GM21723 (cell line): ENCODE data around the gene ANK3.

Experiments
- ATAC-seq: cut with Tn5 transposase; IDR thresholded peaks from one replicate; pipeline ENCODE4 v1.9.1; 2021; ENCODE audit warnings: mild to moderate bottlenecking, moderate library complexity; ENCODE audit not compliant: unreplicated experiment

Gene ANK3

DNA sequence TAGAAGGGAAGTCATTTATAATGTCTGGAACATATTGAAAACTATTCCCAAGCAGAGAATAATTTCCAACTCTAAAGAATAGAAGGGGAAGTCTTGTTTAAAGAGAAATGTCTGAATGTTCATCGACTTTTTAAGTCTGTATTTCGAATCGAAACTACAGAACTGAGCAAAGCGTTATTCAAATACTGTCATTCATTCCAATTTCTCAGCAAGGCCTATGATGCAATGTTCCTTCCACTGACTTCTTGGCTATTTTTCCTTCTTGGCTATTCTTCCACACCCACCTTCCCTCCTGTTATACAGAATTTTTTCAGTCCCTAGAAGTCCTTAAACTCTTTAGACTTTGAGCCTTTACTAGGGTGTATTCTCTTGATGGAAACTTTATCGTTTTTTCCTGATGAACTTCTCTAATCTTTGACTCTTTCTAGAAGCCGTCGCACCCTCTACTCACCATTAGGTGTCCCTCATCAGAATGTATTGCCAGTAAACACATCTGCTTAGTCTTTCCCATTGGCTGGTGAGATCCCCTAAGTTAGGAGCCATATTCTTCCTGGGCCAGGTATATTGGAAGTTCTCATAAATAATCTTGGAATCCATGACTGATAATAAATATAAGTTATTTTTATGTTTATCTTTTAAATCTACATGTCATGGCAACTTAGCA is 247.6 kb downstream of the ANK3 start:
- ATAC-seq, result no peak

DNA sequence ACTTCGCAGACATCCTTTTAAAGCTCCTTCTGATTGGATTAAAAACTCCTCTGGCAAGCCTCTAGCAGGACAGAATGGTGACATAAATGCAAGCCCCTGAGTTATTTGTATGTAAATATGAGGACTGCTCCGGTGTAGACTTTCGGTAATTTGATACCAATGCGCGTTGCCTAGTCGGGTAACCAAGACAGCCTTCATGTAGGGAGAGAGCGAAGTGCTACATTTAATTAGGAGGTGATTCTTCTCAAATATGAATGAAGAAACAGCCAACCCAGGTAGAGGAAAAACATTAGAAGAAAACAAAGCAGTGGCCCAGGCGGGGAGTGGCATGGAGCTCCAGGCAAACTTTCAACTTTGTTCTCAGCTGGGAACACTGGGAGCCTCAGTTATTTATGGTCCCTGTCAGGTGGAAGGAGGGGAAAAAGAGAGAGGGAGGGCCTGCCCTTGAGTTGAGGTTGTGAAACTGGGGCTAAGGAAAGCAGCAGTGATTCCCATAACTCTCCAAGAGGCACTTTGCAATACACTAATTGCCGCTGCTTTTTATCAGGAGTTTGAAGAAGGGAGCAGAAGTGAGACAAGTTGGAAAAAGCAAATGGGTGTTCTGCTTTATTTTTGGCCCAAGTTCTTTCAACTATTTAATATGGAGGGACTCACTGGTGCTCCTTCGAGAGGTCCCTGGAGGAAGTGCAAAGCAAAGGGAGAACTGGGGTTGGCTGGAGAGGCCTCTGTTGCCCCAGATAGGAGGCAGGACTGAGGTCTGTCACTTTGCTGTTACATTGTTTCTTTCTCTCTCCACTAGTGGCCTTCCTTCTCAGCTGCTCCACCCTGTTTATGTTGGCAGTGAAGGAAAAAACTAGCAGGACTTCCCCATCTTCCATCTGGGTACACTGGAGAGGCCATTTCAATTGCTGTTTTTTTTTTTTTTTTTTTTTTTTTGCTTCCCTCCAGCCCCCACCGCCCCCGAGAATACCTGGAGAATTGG is 248.7 kb downstream of the ANK3 start:
- no peak for ATAC-seq

DNA sequence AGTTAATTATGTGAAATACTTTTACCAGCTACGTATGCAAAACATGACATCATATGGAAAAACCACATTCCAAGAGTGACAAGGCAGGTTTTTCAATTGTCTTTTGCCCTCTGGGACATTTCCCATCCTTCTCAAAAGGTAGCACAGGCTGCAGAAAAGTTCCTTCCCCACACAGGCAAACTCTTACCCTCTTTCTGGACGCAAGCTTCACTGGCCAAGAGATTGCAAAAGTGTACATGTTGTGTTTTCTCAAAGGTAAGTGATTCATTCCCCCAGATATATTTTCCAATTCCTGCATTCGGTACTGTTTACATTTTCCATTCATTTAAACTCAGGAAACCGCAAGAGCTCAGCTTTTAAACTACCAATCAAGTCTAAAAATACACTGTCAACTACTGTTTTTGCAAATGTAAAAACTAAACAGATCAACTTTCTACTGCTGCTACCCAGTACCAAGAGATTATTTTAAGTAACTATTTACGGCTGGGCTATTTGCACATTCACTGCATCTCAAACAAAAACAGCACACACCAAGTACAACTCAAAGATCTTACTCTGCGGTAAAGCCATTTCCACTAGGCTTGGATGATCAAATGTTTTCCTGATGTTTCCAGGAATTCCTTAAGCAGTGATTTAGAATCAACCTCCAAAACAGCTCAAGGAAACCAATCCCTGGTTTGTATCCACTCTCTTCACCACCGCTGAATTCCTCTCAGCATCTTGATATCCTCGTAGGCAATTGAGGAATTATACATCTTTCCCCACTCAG is 249.7 kb downstream of the ANK3 start:
- ATAC-seq, result no peak

DNA sequence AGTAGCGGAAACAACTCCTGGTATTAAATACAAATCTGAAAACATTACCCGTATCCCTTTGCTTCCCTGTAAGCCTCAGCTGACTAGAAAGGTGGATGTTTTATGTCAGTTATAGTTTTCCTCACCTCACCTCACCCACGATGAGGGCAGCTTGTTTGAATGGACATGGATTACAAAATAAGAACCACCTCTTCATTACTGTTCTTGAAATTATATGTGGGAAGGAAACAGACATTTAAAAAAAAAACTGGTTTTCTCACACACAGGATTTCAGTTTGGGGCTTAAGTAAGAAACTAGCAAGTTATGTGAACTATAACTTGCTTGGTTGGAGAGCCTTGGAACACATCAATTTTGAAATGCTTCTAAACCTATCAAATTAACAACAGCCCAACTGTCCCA is 250.4 kb downstream of the ANK3 start:
- ATAC-seq, result no peak

DNA sequence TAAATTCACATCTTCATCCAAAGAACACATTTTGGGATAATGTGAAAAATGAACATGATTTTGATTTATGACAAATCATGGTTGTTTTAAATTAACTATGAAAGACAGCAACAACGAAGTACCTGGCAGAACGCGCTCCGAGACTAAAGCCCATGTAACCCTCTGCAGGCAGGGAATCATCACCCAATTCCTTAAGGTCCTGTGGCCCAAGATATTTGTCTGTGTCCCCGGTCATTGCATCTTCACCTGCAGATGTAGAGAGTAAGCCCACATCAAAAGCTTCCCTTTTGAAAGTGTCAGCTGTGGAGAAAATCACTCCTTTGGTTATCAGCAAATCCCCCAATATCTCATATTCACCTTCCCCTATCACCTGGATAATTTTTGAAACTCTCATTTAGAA is 250.8 kb downstream of the ANK3 start:
- ATAC-seq, result no peak

DNA sequence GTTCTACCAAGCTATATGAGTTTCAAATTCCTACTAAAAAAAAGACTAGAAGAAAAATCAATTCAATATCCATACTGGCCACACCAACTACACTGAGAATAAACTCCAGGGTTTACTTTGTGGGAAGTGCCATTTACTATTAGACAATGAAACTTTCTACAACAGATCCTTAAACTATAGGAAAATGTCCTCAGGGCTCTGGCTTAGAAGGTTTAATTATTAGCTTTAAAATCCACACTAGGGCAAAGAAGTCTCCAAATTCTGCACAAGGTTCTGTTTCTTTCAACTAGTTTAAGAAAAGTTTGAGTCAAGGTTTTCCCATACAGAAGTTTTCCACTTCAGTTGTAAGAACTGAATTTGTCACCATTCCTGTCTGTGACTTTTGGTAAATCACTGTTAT is 251.6 kb downstream of the ANK3 start:
- no peak for ATAC-seq

DNA sequence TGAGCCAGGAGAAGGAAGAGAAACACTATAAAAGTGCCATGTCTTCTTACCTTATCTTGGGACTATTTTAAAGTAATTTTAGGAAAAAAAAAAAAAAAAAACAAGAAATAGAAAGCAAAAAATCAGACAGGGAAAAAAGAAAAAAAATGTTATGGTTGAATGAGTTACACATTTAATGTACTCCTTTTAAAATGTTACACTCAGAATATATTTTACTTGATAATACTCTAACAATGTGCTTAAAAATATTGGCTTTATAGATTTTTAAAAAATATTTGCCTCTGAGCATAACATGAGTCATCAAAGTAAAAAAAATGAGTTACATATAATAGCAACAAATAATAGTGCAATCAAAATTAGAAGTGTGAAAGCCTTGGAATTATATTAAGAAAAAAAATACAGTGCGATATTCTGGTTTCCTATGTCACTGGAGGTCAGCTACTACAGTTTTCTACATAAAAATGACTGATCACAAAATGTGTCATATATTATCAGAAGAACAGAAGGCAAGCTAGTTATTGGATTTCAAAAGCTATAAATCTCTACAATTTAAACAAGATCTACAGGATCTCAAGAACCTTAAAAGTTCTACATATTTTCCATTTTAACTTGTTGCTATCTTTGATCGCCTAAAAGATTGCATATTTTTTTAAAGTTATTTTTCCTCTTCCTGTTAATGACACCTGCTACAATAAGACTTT is 252.2 kb downstream of the ANK3 start:
- no peak for ATAC-seq

DNA sequence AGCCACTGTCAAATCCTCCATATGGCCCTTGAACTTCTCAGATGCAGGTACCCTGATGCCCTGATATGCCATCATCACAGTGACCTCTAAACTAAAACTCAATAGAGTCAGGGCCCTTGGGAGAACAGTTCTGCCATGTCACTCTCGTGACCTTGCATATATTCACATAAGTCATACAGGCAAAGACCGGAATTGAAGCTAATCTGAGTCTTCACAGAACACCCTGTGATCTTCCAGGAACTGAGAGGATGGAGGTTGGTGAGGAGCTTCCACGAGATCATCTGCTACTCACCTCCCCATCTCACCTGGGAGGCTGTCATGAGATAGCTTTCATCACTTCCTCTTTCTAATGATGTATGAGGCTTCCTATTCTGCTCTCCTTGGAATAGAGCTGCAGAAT is 254.7 kb downstream of the ANK3 start:
- ATAC-seq, result no peak

DNA sequence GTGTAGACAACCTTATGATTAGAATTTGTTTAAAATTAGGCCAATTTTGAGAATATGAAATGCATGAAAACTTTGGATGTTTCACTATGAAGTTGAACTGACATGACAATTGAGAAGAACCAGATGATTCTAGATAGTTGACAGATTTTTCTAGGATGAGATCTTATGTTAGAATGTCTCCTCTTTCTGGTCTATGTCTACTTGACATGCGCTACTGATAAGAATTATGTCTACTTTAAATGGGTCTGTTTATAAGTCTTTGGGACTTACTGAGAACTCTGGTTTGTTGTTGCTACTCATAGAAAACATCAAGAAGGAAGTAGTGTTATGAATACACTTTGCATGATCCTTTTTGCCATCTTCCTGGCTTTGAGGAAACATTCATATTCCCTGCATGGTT is 255.1 kb downstream of the ANK3 start:
- no peak for ATAC-seq

DNA sequence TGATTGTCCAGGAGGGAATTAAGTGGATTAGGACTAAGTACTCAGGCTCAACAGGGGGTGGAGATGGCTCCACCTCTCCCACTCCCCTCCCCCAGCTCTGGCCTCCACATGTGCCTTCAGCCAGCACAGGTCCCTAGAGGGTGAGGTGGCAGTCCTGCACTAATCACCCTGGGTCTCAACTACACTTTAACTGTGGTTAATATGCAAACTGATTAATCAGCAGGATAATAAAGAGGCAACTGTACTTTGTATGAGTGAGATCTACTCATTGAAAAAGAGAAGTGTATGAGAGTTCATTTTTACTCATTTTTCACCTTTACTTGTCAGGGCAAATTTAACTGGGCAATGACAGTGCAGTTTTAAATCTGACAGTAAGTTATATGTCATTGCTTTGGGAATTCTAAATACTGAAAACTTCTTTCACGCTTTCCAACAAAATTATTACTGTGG is 259.5 kb downstream of the ANK3 start:
- no peak for ATAC-seq

DNA sequence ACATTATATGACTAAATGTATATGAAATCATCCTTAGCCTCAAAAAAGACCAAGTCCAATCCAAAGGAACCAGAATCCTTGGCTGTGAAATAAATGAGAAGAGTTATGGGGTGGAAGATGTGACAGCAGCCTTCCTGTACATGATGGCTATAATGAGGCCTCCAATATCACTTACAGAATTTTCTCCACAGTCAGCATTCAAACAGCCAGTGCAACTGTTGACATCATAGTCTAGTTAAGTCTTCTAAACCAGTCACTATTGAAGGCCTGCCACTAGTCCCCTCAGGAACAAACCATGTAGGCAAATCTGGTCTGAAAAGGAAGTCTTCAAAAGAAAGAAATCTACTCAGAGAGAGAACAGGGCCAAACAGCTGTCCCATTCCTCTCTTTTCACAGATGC is 263.8 kb downstream of the ANK3 start:
- no peak for ATAC-seq

DNA sequence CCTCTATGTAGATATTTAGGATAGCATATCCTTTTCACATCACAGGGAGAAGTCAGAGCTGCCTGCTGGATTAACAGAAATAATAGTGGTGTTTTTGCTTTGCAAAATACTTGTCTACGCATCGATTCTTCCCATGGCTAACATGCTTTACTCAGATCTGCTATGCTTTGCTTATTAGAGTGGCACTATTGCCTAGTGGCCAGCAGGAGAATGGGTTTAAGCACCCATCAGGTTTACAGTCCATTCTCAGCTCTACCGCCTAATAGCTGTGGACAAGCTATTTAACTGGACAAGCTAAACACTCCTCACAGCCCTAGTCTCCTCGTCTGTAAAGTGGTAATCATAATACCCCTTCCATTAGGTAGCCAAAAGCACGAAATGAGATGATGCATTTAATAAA is 265.1 kb downstream of the ANK3 start:
- no peak for ATAC-seq

DNA sequence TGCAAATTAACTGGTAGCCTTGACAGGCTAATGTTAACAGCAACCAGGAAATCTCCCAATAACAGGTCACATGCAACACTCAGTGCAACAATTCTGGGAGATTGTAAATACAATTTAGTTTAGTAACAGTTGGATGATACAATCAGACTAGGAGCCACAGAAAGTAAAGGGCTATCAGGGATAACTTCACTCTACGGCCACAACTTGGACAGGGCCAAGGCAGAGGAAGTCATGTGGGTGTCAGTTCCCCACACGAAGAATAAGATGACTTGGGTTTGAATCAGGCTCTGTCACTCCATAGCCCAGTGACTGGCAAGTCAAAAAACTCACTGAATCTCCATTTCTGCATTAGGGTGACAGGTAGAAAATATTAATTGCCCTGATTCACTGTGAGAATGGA is 266.0 kb downstream of the ANK3 start:
- no peak for ATAC-seq

DNA sequence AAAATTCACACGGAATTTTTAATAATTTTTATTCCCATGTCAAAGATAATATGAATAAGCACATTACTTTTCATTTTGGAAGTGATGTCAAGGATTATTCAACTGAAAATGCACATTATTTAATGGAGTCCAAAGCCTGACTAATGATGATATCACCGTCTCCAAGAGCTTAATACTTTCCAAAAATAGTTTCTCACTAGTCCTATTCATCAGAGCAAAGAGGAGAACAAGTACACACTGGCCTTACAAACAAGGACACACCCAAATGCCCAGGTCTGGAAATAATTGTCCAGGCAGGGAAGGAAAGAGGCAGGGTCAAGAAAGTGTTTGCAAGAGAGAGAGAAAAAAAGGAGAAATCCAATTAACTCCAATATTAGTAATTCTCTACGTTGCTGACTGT is 266.5 kb downstream of the ANK3 start:
- ATAC-seq, result no peak

DNA sequence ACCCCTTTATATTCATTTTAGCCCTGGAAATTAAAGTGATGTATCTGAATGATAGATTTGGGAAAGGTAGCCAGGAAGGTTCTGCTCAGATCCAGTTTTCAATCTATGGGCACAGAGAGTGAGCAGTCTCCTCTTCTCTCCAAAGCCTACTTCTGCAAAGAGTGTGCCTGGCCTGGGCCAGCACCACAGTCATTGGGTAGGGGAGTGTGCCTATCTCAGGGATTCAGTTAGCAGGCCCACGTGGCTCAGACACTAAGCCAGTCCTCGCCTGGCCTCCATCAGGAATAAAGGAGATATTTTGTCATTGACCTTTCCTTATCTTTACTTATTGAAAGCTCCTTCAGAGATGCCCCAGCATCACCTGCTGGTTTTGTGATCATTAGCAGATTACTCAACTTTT is 267.5 kb downstream of the ANK3 start:
- ATAC-seq, result no peak

DNA sequence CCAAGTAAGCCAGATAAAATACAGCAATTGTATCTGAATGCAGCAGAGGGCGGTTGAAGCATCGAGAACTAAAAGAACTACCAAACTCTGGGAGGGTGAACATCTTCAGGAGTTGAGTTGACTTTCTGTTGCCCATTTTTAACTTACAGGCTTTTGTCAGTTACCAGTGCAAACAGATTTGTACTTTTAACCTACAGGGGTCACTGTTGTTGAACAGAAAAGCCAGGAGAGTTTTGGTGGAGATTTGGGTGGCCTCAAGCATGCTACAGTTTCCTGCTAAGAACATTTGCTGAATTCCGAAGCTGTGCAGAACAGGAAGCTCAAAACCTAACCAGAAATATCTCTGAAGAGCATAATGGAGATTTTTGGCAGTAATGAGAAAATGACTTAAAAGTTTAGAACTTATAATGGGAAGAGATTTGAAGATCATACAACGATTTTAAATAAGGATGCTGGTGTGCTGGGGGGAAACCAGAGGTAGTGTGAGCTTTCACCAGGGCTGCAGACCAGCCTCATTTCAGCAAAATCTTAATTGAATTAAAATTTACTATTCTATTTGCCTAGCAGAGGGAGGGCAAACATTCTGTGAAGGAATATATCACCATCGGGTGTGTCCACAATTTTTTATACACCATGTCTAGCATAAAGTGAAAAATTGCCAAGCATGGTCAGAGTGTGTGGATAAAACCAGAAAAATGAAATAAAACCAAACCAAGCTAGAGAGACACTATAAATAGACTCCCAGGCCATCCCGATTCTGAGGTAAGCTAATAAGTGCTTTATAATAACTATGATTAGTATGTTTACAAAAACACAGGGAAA is 274.7 kb downstream of the ANK3 start:
- peak; percentile 76 for ATAC-seq

DNA sequence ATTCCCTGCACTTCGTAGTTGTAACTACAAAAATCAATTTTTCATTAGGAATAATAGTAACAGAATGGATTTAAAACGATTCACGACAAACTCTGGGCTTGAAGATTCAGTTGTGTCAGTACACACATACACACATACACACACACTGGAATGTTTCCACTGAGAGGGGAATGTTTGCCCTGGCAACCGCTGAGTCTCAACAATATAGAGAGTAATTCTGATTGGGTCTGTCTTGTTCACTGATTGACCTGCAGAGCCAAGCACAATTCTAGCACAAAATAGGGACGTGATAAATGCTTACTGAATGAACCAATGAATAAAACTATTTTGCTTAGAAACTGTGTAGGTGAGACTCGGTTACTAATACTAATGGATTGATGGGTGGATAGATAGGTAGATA is 278.9 kb downstream of the ANK3 start:
- ATAC-seq, result no peak

DNA sequence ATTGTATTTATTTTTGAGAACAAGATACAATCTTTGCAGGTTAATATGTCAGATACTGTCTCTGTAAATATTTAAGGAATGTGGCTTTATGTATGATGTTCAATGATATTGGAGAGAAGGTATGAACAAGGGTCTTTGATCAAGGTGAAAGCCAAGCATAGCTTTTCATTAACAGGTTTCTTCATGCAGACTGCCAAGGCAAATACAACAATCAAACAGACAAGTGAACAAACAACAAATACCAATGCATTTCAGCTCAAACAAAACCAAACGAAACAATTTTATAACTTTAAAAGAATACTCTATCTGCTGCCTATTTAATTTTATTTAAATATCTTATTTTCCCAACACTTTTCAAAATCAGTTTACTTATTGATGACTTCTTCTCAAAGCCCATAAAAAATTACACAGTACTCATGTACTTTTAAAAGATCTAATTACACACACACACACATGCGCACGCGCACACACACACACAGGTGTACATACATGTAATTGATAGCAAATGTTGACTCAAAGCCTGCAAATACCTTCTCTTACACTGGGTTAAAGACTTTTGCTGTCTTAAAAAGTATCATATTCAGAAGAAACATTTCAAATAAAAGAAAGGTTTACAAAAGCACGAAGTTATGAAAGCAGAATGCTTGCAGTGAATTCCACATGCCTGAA is 282.2 kb downstream of the ANK3 start:
- no peak for ATAC-seq

DNA sequence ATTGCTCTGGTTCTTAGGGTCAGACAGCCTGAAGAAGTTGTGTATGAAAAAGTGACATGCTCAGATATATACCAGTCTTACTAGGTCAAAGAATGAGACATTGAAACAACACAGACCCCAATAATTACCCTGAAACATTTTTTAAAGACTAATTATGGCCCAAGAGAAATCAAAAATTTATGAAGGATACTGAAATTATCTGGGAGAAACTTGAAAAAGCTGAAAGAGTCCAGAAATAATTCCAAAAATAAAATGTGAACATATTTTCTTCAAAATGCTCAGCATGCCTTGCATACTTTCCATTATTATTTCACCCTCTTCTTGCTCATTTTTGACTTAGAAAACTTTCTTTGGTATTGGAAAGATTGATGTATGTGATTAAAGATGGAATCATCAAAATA is 284.4 kb downstream of the ANK3 start:
- no peak for ATAC-seq

DNA sequence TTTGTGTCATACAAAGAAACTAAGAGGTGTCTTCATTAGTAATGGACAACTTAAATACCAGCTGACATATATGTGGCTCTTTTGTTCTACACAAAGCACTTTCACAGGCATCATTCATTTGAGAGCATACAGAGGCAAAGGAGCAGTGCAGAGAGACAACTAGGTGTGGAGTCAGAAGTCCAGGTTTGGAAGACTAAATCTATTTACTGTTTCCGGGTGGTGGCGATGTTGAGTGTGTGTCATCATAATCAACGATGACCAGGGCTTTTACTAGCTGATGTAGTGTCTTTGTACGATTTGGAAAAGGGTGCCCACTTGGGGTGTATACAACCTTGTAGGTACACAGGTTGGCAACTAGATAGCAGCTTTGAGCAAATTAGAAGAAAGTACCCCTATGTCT is 287.9 kb downstream of the ANK3 start:
- no peak for ATAC-seq
